Sigmoid colon (tissue), 7 donors: Measurements from ENCODE around the gene NRXN2. TPM values are rescaled to one million over a fixed set of nuclear protein-coding genes. Genes with fewer than 3 reads are reported as not detected.

Source experiments
- DNase-seq: peaks from one replicate; pipeline ENCODE4 v3.0.0-alpha.2; 2019
- H3K27ac ChIP-seq, 4 donors: fragments of 200-600 bp; sonication (generic); one replicate each; pipeline ENCODE4 v1.5.1; 2016 to 2019; ENCODE audit warnings: mild to moderate bottlenecking in 1 of 4
- H3K27me3 ChIP-seq, 3 donors: fragments of 200-600 bp; sonication (generic); one replicate each; pipeline ENCODE4 v1.5.1; 2019; ENCODE audit warnings: mild to moderate bottlenecking in 1 of 3
- H3K36me3 ChIP-seq, 4 donors: fragments of 200-600 bp; sonication (generic); one replicate each; pipeline ENCODE4 v1.5.1; 2016 to 2019
- H3K4me1 ChIP-seq, 4 donors: fragments of 200-600 bp; sonication (generic); one replicate each; pipeline ENCODE4 v1.5.1; 2017 to 2019
- H3K4me3 ChIP-seq, 4 donors: fragments of 200-600 bp; sonication (generic); one replicate each; pipeline ENCODE4 v1.5.1; 2017 to 2019; ENCODE audit warnings: mild to moderate bottlenecking in 2 of 4, moderate library complexity in 1 of 4
- H3K9me3 ChIP-seq, 4 donors: fragments of 200-600 bp in 3 of 4; sonication (generic) in 3 of 4; one replicate each; pipeline versions ENCODE4 v1.5.1 to v1.6.1; 2013 to 2019
- EP300 ChIP-seq, 4 donors: sonication (generic); formaldehyde crosslinking; IDR thresholded peaks; one replicate each; pipeline ENCODE4 v1.6.1; 2017; ENCODE audit warnings: antibody characterized with exemption in 4 of 4
- POLR2A ChIP-seq, 2 donors: fragments of 450-650 bp; IDR thresholded peaks; one replicate each; pipeline ENCODE4 v1.6.1; 2016; ENCODE audit warnings: antibody characterized with exemption in 2 of 2, mild to moderate bottlenecking in 2 of 2, moderate library complexity in 2 of 2
- POLR2AphosphoS5 ChIP-seq, 4 donors: sonication (generic); formaldehyde crosslinking; IDR thresholded peaks; one replicate each; pipeline ENCODE4 v1.6.1; 2017; ENCODE audit warnings: antibody characterized with exemption in 4 of 4
- WGBS, 2 donors: extraction: QIAGEN DNeasy Blood & Tissue Kit; methylation state at CpG; one replicate each; pipeline ENCODE4 v1.1.7; 2013; 5-methylcytosine and 5-hydroxymethylcytosine counted together
- intact Hi-C: fragments of 100-400 bp; cut with DNase I; formaldehyde crosslinking; loops from one replicate; pipeline ENCODE4 v1.15.1; 2023
- polyA plus RNA-seq, 3 donors: library from polyadenylated mRNA; stranded (reverse); fragments of 200-250 nt; gene quantifications; one replicate each; pipeline ENCODE4 v1.2.3, GENCODE V29; 2013
- total RNA-seq, 4 donors: library from RNA; depleted of rRNA; stranded (reverse); fragments of >200 nt; gene quantifications; one replicate each; pipeline ENCODE4 v1.1.0, GENCODE V29; 2016
- TF ChIP-seq, protein P1 (sequence below), 4 experiments: fragments of 450-650 bp in 3 of 4; fragments of 200-600 bp in 1 of 4; IDR thresholded peaks; one replicate each; pipeline ENCODE4 v1.5.1; 2016 to 2019; ENCODE audit warnings: antibody characterized with exemption in 4 of 4, mild to moderate bottlenecking in 3 of 4, moderate library complexity in 2 of 4
- donor health status: healthy with polysubstance abuse.
- donor health status: Bipolar disorder and iron deficiency.
- donor health status: healthy.

The NRXN2 gene
- total and polyA plus RNA-seq, 7 donors = 0.23 to 20.5 (median 6.8) TPM

DNA sequence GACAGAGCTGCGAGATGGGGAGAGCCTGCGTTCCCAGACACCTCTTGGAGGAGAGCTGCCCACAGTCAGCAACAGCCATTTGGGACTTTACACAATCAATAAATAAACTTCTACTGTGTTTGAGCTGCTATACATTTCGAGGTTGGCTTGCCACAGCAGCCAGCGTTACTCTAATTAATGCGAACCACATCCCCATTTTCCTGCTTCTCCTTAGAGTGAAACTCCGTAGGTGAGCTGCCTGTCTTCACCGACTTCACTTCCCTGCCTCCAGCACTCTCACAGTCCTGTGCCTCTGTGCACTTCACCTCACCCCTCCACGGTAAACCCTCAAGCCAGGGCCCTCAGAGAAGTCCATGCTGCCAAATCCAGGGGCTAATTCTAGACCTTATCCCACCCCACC, 137.8 kb downstream of the NRXN2 start:
- intact Hi-C loops = no loop called here
- no peak for TF ChIP-seq POLR2AphosphoS5 (IDR thresholded peaks at IDR 0.05)
- no peak for TF ChIP-seq EP300 (IDR thresholded peaks at IDR 0.05)
- TF ChIP-seq POLR2A (IDR thresholded peaks at IDR 0.05) = no peak
- TF ChIP-seq, protein P1, sequence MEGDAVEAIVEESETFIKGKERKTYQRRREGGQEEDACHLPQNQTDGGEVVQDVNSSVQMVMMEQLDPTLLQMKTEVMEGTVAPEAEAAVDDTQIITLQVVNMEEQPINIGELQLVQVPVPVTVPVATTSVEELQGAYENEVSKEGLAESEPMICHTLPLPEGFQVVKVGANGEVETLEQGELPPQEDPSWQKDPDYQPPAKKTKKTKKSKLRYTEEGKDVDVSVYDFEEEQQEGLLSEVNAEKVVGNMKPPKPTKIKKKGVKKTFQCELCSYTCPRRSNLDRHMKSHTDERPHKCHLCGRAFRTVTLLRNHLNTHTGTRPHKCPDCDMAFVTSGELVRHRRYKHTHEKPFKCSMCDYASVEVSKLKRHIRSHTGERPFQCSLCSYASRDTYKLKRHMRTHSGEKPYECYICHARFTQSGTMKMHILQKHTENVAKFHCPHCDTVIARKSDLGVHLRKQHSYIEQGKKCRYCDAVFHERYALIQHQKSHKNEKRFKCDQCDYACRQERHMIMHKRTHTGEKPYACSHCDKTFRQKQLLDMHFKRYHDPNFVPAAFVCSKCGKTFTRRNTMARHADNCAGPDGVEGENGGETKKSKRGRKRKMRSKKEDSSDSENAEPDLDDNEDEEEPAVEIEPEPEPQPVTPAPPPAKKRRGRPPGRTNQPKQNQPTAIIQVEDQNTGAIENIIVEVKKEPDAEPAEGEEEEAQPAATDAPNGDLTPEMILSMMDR (IDR thresholded peaks at IDR 0.05) = no peak
- 76 to 85% methylated on average over 8 of the region's 8 CpGs for WGBS, 2 donors
- peak; percentile 11 for DNase-seq
- H3K9me3 ChIP-seq = peaks cover 0 to 10% (median 0%) of the 10 kb centered on the region in 4 donors
- H3K4me1 ChIP-seq = no peaks in the 10 kb centered on the region
- H3K27ac ChIP-seq = no peak overlapping the region
- no peaks in the 10 kb centered on the region for H3K36me3 ChIP-seq
- H3K4me3 ChIP-seq = no peak overlapping the region
- H3K27me3 ChIP-seq = no peaks in the 10 kb centered on the region

DNA sequence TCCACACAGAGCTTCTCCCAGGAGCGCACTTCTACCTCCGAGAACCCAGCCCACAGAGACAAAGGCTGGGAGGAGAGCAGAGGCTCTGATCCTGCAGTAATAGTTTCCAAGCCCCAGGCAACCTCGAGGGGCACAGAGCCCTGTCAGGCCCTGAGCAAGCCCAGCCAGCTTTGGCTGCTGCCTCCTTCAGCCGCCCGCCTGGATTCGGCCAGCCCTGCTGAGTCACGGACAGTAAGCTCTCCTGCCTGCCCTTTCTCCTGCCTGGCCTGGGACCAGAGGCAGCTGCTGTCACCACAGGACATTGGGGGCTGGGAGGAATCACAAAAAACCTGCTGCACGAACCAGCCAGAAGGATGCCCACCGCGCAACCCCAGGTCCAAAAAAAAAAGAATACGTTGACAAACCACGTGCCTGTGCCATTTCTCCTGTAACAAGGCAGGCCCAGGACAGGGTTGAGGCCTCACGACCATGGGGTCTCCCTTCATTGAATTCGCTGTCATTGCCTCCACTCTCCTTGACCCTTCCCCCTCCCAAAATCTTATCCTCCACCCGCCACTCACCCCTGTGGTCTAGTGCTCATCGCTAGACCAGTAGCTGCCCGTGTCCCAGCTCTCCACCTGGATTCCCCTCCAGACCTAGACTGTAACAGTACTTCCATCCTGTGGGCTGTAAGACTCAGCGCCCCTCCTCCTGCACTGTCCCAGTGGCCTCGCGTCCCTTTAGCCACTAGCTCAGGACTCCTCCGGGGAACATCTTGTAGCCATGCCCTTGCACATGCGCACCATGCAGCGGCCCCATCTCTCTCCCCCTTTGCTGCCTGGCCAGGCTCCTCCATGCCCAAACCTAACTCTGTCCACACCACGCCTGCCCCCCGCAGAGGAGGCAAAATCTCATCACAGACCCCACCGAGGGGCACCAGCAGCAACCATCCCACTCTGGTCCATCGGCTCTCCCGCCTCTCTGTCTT, 139.4 kb downstream of the NRXN2 start:
- peaks cover 0 to 7% (median 0%) of the 10 kb centered on the region in 4 donors for H3K9me3 ChIP-seq
- 86 to 88% methylated on average over 28 of the region's 28 CpGs for WGBS, 2 donors
- no peak overlapping the region for H3K27ac ChIP-seq
- H3K4me3 ChIP-seq = no peak overlapping the region
- intact Hi-C loops = no loop called here
- no peak for TF ChIP-seq POLR2A (IDR thresholded peaks at IDR 0.05)
- no peaks in the 10 kb centered on the region for H3K4me1 ChIP-seq
- DNase-seq = peak; percentile 50
- H3K36me3 ChIP-seq = no peaks in the 10 kb centered on the region
- no peaks in the 10 kb centered on the region for H3K27me3 ChIP-seq

DNA sequence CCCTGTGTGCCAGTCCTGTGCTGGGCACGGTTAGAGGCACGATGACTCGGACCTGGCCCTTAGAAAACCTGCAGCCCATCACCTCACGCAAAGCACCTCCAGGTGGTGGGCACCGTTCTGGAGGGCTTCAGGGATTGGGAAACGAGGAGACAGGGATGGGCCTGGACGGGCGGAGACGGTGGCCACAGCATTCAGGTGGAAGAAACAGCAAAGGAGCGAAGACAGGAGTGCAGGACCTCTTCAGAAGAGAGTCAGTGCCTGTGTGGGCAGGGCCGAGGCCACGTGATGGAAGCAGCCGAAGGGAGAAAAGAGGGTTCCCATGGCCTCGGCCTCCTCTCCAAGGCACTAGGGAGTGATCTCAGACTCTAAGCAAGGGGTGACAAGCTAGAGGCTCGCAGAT, 140.1 kb downstream of the NRXN2 start:
- Histone ChIP-seq H3K27me3 (no peaks in the 10 kb centered on the region), H3K4me1 (no peaks in the 10 kb centered on the region), H3K36me3 (no peaks in the 10 kb centered on the region), H3K4me3 (no peak overlapping the region), H3K9me3 (peaks cover 0 to under 1% (median 0%) of the 10 kb centered on the region in 4 donors), H3K27ac (no peak overlapping the region)
- 92% methylated on average over 15 of the region's 15 CpGs for WGBS, 2 donors
- DNase-seq = peak; percentile 38
- intact Hi-C loops = no loop called here
- no peak for TF ChIP-seq POLR2A (IDR thresholded peaks at IDR 0.05)
- TF ChIP-seq, protein P1 (IDR thresholded peaks at IDR 0.05) = no peak
- TF ChIP-seq POLR2AphosphoS5 (IDR thresholded peaks at IDR 0.05) = no peak
- TF ChIP-seq EP300 (IDR thresholded peaks at IDR 0.05) = no peak

DNA sequence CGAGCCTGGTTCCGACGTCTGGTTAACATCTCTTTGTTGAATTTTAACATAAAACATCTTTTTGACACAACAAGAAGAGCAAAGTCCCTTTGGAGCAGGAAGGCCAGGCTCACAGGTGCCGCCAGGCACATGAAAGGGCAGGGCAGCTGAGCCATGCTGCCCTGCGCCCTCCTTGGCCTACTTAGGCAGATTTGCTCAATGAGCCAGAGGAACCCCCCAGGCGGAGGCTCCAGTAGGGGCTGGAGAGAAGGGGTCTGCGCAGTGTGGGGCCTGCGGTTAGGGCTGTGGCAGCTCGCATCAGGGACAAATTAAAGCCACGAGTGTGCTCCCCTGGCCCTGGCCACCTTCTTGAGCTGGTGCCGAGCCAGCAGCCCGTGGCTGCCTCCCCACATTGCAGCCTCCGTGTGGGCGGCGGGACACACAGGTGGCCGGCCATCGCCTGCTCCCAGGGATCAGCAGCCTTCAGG, 141.9 kb downstream of the NRXN2 start:
- Histone ChIP-seq H3K4me3 (no peak overlapping the region), H3K9me3 (no peaks in the 10 kb centered on the region), H3K4me1 (no peaks in the 10 kb centered on the region), H3K27ac (no peak overlapping the region), H3K36me3 (no peaks in the 10 kb centered on the region), H3K27me3 (no peaks in the 10 kb centered on the region)
- TF ChIP-seq POLR2AphosphoS5 (IDR thresholded peaks at IDR 0.05) = no peak
- intact Hi-C loops = no loop called here
- peak; percentile 25 for DNase-seq
- WGBS, 2 donors = 54 to 80% methylated on average over 17 of the region's 17 CpGs

DNA sequence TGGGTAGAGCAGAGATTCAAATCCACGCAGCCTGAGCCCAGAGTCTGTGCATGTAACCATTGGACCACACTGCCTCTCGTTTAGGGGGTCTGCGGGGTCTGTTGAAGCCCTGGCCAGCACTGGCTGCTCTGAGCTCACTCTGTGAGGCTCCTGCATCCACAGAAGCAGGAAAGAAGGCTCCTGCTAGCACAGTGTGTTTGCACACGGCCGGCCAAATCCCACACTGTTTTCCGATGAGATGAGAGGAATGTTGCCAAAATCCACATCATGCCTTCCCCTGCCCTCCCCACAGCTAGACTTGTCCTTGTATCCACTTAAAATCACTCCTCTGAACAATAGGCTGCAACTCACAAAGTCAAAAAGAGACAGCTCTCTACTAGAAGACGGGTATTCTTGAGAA, 142.6 kb downstream of the NRXN2 start:
- no peaks in the 10 kb centered on the region for H3K27me3 ChIP-seq
- peak; percentile 13 for DNase-seq

More for the DNA sequence above, 142.6 kb downstream of the NRXN2 start:
- 40 to 74% methylated on average over 7 of the region's 7 CpGs for WGBS, 2 donors
- Histone ChIP-seq H3K36me3 (no peaks in the 10 kb centered on the region), H3K9me3 (no peaks in the 10 kb centered on the region), H3K4me1 (no peaks in the 10 kb centered on the region), H3K27ac (no peak overlapping the region), H3K4me3 (no peak overlapping the region)
- TF ChIP-seq EP300 (IDR thresholded peaks at IDR 0.05) (no peak), POLR2A (IDR thresholded peaks at IDR 0.05) (no peak), POLR2AphosphoS5 (IDR thresholded peaks at IDR 0.05) (no peak)
- TF ChIP-seq, protein P1 (IDR thresholded peaks at IDR 0.05) = no peak
- intact Hi-C loops = no loop called here
